GM23248 (cell line): ENCODE measurements around the gene YTHDF2. TPM values are rescaled to one million over a fixed set of nuclear protein-coding genes. Genes with fewer than 3 reads are reported as not detected.
"Not testable (repeated sequence)": the region's sequence is repeated elsewhere in the genome, so short reads cannot be mapped to it uniquely, and the experiment has no call there.

Experiments used
- DNase-seq: peaks from one replicate; pipeline ENCODE4 v3.0.0-alpha.2; 2015
- H2AFZ ChIP-seq: fragments of 200-600 bp; sonication (generic); 2 replicates; pipeline ENCODE4 v1.6.1; 2016; ENCODE audit warnings: antibody characterized with exemption
- H3F3A ChIP-seq: fragments of 200-600 bp; sonication (generic); 2 replicates; pipeline ENCODE4 v1.6.1; 2016; ENCODE audit warnings: mild to moderate bottlenecking, antibody characterized with exemption, mixed run types; ENCODE audit not compliant: insufficient read depth
- H3K27ac ChIP-seq: fragments of 200-600 bp; sonication (generic); 2 replicates; pipeline ENCODE4 v1.5.1; 2016; ENCODE audit warnings: mild to moderate bottlenecking
- H3K27me3 ChIP-seq: fragments of 200-600 bp; sonication (generic); replicated peaks from 2 replicates; pipeline ENCODE4 v1.6.1; 2016; ENCODE audit warnings: mild to moderate bottlenecking; ENCODE audit not compliant: insufficient read depth
- H3K36me3 ChIP-seq: fragments of 200-600 bp; sonication (generic); 2 replicates; pipeline ENCODE4 v1.6.1; 2016; ENCODE audit warnings: low read depth, mild to moderate bottlenecking
- H3K4me1 ChIP-seq: fragments of 200-600 bp; sonication (generic); 2 replicates; pipeline ENCODE4 v1.6.1; 2016; ENCODE audit warnings: mild to moderate bottlenecking; ENCODE audit not compliant: insufficient read depth
- H3K4me2 ChIP-seq: fragments of 200-600 bp; sonication (generic); one replicate; pipeline ENCODE4 v1.6.1; 2016; ENCODE audit warnings: mild to moderate bottlenecking; ENCODE audit not compliant: unreplicated experiment
- H3K4me3 ChIP-seq: fragments of 200-600 bp; sonication (generic); 2 replicates; pipeline ENCODE4 v1.5.1; 2016; ENCODE audit warnings: mild to moderate bottlenecking
- H3K79me2 ChIP-seq: fragments of 200-600 bp; sonication (generic); 2 replicates; pipeline ENCODE4 v1.6.1; 2016; ENCODE audit warnings: mild to moderate bottlenecking; ENCODE audit not compliant: insufficient read depth
- H3K9ac ChIP-seq: fragments of 200-600 bp; sonication (generic); 2 replicates; pipeline ENCODE4 v1.6.1; 2016; ENCODE audit warnings: mild to moderate bottlenecking
- H3K9me2 ChIP-seq: fragments of 200-600 bp; sonication (generic); 2 replicates; pipeline ENCODE4 v1.6.1; 2016; ENCODE audit warnings: mixed run types, mild to moderate bottlenecking, moderate library complexity; ENCODE audit not compliant: insufficient read depth
- H3K9me3 ChIP-seq: fragments of 200-600 bp; sonication (generic); one replicate; pipeline ENCODE4 v1.6.1; 2017; ENCODE audit warnings: low read depth
- H4K20me1 ChIP-seq: fragments of 200-600 bp; sonication (generic); 2 replicates; pipeline ENCODE4 v1.6.0; 2016; ENCODE audit not compliant: insufficient read depth
- EZH2 ChIP-seq: fragments of 200-600 bp; sonication (generic); IDR thresholded peaks from 2 replicates; pipeline ENCODE4 v1.6.1; 2018; ENCODE audit warnings: antibody characterized with exemption, mild to moderate bottlenecking; ENCODE audit not compliant: insufficient read depth, poor library complexity, severe bottlenecking
- EZH2phosphoT487 ChIP-seq: fragments of 200-600 bp; sonication (generic); IDR thresholded peaks from 2 replicates; pipeline ENCODE4 v1.6.1; 2018; ENCODE audit warnings: antibody characterized with exemption, moderate library complexity, mild to moderate bottlenecking, low read depth; ENCODE audit not compliant: insufficient read depth
- WGBS, 2 experiments: methylation state at CpG; one replicate each; pipeline ENCODE4 v1.1.6; 2015 to 2017; ENCODE audit warnings: low lambda C conversion rate in 2 of 2, low coverage in 1 of 2; ENCODE audit errors: missing lambda C conversion rate in 2 of 2; 5-methylcytosine and 5-hydroxymethylcytosine counted together
- in situ Hi-C: fragments of 300-500 bp; cut with MboI; formaldehyde crosslinking; loops from 2 replicates; pipeline ENCODE4 v1.15.0; 2020
- polyA plus RNA-seq: library from polyadenylated mRNA; unstranded; fragments of >200 nt; fragmentation: Nextera tagmentation; extraction: Ambion mirVana; gene quantifications from 2 replicates; pipeline ENCODE4 v1.2.1, GENCODE V29; 2016
- total RNA-seq: library from RNA; depleted of rRNA; stranded (reverse); fragments of >200 nt; shearing (Covaris generic); gene quantifications from 2 replicates; pipeline ENCODE4 v1.2.3, GENCODE V29; 2014; rRNA removed

Gene YTHDF2
- total RNA-seq (46.7 and 51.9 TPM in 2 replicates), polyA plus RNA-seq (80.2 and 81.9 TPM in 2 replicates)

GRCh38 chr1:28736450-28737306, at the start of gene YTHDF2:
Gene YTHDF2, plus strand, starts transcription at chr1:28736940. Its CDS starts 181 bp downstream, at chr1:28737121.
- in situ Hi-C loops: no loop called here
- 1% methylated on average over 70 to 75 of the region's 92 CpGs for WGBS, 2 experiments
- peak; percentile 99 for DNase-seq

GRCh38 chr1:28691627-28692026, 45.1 kb upstream of the YTHDF2 start:
- H3F3A ChIP-seq, H3K9me3 ChIP-seq, H3K4me2 ChIP-seq, H3K9me2 ChIP-seq, in situ Hi-C loops, H3K79me2 ChIP-seq, H3K4me1 ChIP-seq, H4K20me1 ChIP-seq, DNase-seq, H3K9ac ChIP-seq, H3K4me3 ChIP-seq, H3K27me3 ChIP-seq, H3K27ac ChIP-seq, H2AFZ ChIP-seq: not testable (repeated sequence)
- H3K36me3 ChIP-seq: peaks cover 20% of the 10 kb centered on the region
- 67 to 70% methylated on average over 1 of the region's 1 CpG for WGBS, 2 experiments

More at GRCh38 chr1:28736450-28737306, at the start of gene YTHDF2:
- Histone ChIP-seq H2AFZ (peak within 1 kb of the TSS; percentile 100), H3K4me2 (peak within 1 kb of the TSS; percentile 93), H3K4me1 (peaks cover 31% of the 10 kb centered on the region), H3K9me3 (no peaks in the 10 kb centered on the region), H3F3A (peaks cover 25% of the 10 kb centered on the region), H3K36me3 (peaks cover 28% of the 10 kb centered on the region), H3K9me2 (no peaks in the 10 kb centered on the region), H3K4me3 (peak within 1 kb of the TSS; percentile 96), H3K9ac (peak within 1 kb of the TSS; percentile 94), H4K20me1 (peaks cover 11% of the 10 kb centered on the region; the same call in 1 of the 2 replicates), H3K79me2 (peaks cover 47% of the 10 kb centered on the region), H3K27me3 (no peaks in the 10 kb centered on the region), H3K27ac (peak within 1 kb of the TSS; percentile 79)
- TF ChIP-seq EZH2phosphoT487: no peak
- no peak for TF ChIP-seq EZH2

GRCh38 chr1:28703629-28704028, 33.1 kb upstream of the YTHDF2 start:
- no peak overlapping the region for H3K4me2 ChIP-seq
- H3K4me1 ChIP-seq: no peaks in the 10 kb centered on the region
- no peaks in the 10 kb centered on the region for H3F3A ChIP-seq
- H3K9me3 ChIP-seq: no peaks in the 10 kb centered on the region
- no peak overlapping the region for H3K27ac ChIP-seq
- in situ Hi-C loops: no loop called here
- TF ChIP-seq EZH2: no peak
- no peak overlapping the region for H2AFZ ChIP-seq
- WGBS, 2 experiments: 98% methylated on average over 3 of the region's 3 CpGs
- H4K20me1 ChIP-seq: no peaks in the 10 kb centered on the region
- no peaks in the 10 kb centered on the region for H3K27me3 ChIP-seq
- no peak overlapping the region for H3K4me3 ChIP-seq
- no peak overlapping the region for H3K9ac ChIP-seq
- DNase-seq: no peak
- no peaks in the 10 kb centered on the region for H3K79me2 ChIP-seq
- H3K9me2 ChIP-seq: no peaks in the 10 kb centered on the region
- H3K36me3 ChIP-seq: peaks cover 13% of the 10 kb centered on the region; the same call in 1 of the 2 replicates

GRCh38 chr1:28716336-28716735, 20.4 kb upstream of the YTHDF2 start:
- in situ Hi-C loops: no loop called here
- 97 to 100% methylated on average over 2 of the region's 2 CpGs for WGBS, 2 experiments
- no peak for TF ChIP-seq EZH2phosphoT487
- TF ChIP-seq EZH2: no peak

More at GRCh38 chr1:28716336-28716735, 20.4 kb upstream of the YTHDF2 start:
- Histone ChIP-seq H3K79me2 (no peaks in the 10 kb centered on the region), H3K4me2 (no peak overlapping the region), H3K4me3 (no peak overlapping the region), H3K4me1 (peaks cover 8% of the 10 kb centered on the region; the same call in 1 of the 2 replicates), H3K36me3 (0 out of 2 replicates have a peak, but pooled peaks cover 4% of the 10 kb centered on the region), H4K20me1 (no peaks in the 10 kb centered on the region), H3K27ac (no peak overlapping the region), H3K9me3 (no peaks in the 10 kb centered on the region), H3F3A (peaks cover 10% of the 10 kb centered on the region; the same call in 1 of the 2 replicates), H2AFZ (no peak overlapping the region), H3K9me2 (no peaks in the 10 kb centered on the region), H3K27me3 (no peaks in the 10 kb centered on the region), H3K9ac (no peak overlapping the region)
- no peak for DNase-seq
